Heart left ventricle (tissue), 13 donors: ENCODE measurements around the gene RPL31.

Source experiments
- CTCF ChIP-seq, 12 donors: fragments of 200-600 bp; sonication (generic) in 4 of 12; IDR thresholded peaks; one replicate each; pipeline versions ENCODE4 v1.5.0 to v1.8.0; 2018 to 2022; ENCODE audit warnings: antibody characterized with exemption in 12 of 12, mild to moderate bottlenecking in 5 of 12
- POLR2A ChIP-seq, 2 donors: fragments of 450-650 bp; IDR thresholded peaks; one replicate each; pipeline ENCODE4 v1.6.1; 2017; ENCODE audit warnings: antibody characterized with exemption in 2 of 2, mild to moderate bottlenecking in 2 of 2, moderate library complexity in 2 of 2
- donor health status: ischemic (EF 13 %, LVEDD 7.1; RV severe dilation, severe dysfunction).
- donor health status: DM: no; HTN: yes; CAD: no.
- donor health status: DM: no; HTN: no; CAD: no.
- donor health status: ischemic (EF 25% LVEDD 6.9; RV normal size, moderate dysfunction).
- donor health status: ischemic (EF 25% LVEDD 5.7; RV mildly dilated, moderate dysfunction).
- donor health status: ischemic (EF 35%, LVEDD 5.7; RV mildly dilated, moderate dysfunction).
- donor health status: nonischemic (EF 11% LVEDD 7.7; RV severe dilation, severe dysfunction).
- donor health status: DM: yes; HTN: yes; CAD: no.
- donor health status: PGD.
- donor health status: ischemic (EF 29% LVEDD 5.4; RV normal size, mild dysfunction).
- donor health status: nonischemic (EF 23%, LVEDD 6.1; RV moderate dilation, normal function).

GRCh38 chr2:100976061-100976460 lies 26.0 kb upstream of the RPL31 start:
- no peak for TF ChIP-seq CTCF (IDR thresholded peaks at IDR 0.05)
- no peak for TF ChIP-seq POLR2A (IDR thresholded peaks at IDR 0.05)
